HG03469 (cell line): ENCODE measurements around the gene TMTC4.

Experiments
- ATAC-seq: cut with Tn5 transposase; IDR thresholded peaks from one replicate; pipeline ENCODE4 v1.9.1; 2021; ENCODE audit warnings: mild to moderate bottlenecking, moderate library complexity, moderate number of reproducible peaks; ENCODE audit not compliant: unreplicated experiment

Gene TMTC4

GRCh38 chr13:100667894-100668293 lies 6.7 kb downstream of the TMTC4 start:
- ATAC-seq = no peak

DNA sequence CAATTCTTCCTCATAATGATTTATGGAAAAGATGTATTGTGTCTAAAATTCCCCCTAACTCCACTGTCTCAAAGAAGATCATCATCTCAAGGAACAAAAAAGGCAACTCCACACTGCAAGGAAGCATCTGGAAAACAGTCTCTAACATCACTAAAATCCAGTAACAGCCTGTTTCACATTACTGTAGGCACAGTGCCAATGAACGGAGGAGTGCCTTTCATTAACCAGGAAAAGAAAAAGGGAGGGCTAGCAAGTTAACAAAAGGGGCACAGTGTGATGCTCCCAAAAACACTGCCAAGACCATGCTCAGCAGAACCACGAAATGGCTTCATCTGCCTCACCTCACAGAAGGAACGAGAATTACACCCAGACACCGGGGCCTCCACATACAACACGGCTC lies 8.5 kb downstream of the TMTC4 start:
- no peak for ATAC-seq

DNA sequence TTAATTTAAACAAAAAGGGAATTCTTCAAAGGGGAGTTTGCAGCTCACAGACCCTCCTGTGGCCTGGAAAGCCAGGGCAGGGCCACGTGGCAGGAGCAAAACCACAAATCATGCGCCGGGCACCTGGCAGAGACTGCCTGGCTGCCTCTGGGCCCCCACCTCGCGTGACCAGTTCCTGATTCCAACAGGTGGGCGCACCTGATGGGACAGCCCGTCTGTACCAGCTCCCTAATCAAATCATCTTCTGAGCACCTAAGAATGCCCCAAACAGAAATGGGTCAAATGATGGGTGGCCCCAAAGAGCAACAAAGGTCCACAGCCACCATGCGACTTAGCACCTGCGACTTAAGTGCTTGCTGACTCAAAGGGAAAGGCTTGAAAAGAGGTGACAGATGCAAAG lies 9.2 kb downstream of the TMTC4 start:
- ATAC-seq = no peak

GRCh38 chr13:100664171-100664900 lies 10.3 kb downstream of the TMTC4 start:
- no peak for ATAC-seq

DNA sequence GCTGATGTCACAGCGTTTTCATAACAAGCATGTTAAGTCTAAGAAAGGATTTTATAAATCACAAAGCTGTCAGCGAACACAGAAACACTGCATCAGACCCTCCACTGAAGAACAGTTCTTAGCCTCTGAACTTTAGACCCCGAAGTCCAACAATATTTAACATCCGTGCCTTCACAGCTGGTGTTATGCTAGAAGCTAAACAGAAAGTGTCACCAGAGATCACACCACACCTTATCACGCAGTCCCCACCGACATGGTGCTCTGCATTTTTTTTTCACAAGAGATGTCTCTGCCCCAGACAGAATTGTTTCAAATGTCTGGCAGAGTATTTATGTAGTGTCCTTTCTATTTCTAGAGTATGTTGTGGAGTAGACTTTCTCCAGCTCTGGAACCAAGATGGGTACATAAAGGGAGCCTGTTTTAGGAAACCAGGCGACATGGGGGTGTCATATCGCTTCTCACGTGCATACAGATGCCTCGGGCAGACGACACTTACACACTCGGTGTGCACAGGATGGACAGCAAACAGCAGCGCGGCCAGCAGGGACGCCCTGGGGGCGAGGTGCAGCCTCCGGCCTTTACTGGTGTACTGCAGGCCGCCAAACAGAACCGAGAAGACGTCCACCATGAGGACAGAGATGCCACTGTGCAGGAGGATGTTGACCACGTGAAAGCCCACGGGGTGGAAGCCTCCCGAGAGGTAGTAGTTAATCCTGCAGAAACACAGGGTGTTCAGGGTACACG lies 12.0 kb downstream of the TMTC4 start:
- ATAC-seq = no peak

GRCh38 chr13:100660761-100661160 lies 13.8 kb downstream of the TMTC4 start:
- ATAC-seq = no peak

- ATAC-seq = no peak
These were observed 15.0 kb downstream of the TMTC4 start for GRCh38 chr13:100659578-100659977.

- peak; percentile 79 for ATAC-seq
These were observed 16.2 kb downstream of the TMTC4 start for GRCh38 chr13:100658363-100658762.

DNA sequence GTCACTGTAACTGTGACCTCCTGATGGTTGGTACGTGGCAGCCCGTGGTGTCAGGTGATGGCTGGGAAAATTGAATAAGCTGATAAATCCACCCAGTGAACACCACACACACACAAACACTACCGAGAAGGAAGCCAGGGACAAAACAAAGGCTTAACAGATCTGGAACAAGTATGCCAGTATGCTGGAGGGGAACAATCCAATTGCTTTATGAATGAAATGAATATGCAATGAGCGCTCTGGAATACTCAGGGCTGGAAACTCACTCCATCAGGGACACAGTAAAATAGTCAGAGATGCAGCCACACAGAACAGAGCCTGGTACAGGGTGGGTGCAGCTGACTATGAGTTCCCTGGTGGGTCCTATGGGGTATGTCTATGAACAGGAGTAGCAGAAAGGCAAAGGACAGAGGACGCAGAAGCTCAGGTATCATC lies 16.7 kb downstream of the TMTC4 start:
- ATAC-seq = no peak

DNA sequence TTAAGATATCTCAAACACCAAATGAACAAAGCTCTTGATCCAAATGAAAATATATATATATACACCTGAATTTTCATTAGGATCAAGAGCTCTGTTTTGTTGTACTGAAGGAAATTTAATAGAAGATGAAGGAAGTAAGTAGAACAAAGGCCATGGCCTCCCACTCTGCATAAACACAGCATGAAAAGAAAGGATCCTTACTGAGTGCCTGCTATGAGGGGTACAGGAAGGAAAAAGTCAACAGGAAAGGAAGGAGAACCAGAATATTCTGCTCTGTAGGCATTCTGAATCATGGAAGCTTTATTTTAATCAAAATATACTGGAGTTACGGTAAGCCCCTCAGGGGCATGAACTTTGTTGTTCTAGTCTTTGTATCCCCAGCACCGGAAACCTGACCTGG lies 22.1 kb downstream of the TMTC4 start:
- no peak for ATAC-seq

DNA sequence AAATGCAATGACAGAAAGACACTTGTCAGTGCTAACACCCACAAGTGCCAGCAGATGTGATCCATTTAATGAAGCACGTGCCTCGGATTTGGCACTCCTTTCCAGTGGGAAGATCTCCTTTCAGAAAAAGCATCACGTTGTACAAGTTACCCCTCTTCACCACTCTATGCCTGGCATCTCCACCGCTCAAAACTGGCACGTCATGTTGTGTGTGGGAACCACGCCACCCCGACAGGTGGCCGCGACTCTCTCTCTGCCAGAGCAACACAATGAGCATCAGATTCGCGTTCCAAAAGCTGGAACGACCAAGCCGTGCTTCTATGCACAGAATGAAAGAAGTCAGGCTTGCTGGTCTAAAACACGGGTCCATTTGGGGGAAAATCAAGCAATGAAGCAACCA lies 24.3 kb downstream of the TMTC4 start:
- ATAC-seq = no peak

DNA sequence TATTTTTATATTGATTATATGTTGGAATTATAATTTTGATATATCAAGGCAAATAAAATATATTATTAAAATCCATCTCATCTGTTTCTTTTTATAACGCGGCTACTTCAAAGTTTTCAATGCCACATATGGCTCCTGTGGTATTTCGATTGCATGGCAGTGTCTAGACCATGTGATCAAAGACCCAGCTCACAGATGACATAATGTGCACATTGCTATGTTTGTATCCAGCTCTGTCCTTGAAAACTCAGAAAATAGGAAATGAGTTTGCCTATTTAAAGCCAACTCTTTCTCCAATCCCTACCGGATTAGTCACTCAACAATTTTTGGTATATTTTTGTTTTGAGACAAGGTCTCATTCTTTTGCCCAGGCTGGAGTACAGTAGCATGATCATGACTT lies 26.2 kb downstream of the TMTC4 start:
- ATAC-seq = no peak

GRCh38 chr13:100646871-100647270 lies 27.7 kb downstream of the TMTC4 start:
- no peak for ATAC-seq

DNA sequence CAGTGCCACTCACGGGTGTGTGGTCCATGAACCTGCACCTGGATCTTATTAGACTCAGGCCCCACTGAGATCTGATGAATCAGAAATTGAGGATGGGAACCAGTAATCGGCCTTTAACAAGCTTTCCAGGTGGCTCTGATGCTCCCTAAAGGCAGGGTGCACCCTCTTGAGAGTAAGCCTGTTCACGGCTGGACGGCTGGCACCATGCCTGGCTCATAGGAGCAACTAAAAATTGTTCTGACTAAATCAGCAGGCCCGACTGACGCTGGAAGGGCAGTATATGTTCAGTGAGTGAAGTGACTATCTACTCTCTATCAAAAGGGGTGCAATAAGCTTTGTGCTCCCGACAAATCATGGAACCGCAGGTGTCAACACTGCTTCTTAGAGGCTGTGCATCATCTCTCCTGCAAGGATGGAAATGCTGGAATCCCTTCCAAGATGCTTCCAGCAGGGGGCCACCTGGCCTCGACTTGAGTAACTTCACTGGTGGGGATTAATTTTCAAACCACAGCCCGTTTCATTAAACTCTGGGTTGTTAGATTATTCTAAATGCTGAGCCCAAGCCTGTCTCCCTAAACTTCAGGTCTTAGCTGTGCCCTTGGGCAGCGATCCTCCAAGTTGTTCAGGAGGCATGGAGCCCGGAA lies 28.4 kb downstream of the TMTC4 start:
- ATAC-seq = no peak

DNA sequence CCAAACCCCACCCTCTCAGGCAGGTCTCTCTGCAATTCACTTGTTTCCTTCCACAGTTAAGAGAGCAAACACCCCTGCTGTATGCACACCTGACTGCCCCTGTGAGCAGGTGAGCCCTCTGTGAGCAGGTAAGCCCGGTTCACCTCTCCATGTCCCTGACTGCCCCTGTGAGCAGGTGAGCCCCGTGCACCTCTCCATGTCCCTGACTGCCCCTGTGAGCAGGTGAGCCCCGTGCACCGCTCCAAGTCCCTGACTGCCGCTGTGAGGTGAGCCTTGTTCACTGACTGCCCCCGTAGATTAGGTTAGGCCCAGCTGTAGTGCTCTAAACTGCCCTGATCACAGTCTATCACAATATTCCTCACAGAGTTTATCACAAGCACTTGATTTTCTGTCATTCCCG lies 29.2 kb downstream of the TMTC4 start:
- no peak for ATAC-seq

- no peak for ATAC-seq
These were observed 30.2 kb downstream of the TMTC4 start for GRCh38 chr13:100644371-100644770.

DNA sequence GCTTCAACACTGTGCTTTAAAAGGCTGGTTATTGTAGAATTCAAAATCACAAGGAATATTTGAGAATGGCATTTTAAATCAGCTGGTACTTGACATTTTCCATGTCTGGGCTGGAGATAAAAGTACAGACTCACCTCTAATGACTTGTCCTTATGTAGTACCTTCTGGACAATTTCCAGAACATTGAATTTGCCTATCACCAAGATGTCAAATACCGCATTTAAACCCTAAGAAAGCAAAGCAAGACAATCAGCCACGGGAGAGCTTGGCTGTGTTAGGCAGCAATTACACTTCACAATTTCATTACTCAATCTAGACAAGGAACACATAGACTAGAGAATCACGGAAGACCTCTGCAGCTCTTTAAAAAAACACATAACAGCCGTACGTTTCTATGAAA lies 36.8 kb downstream of the TMTC4 start:
- ATAC-seq = no peak

GRCh38 chr13:100637380-100637779 lies 37.2 kb downstream of the TMTC4 start:
- ATAC-seq = no peak

GRCh38 chr13:100636441-100636840 lies 38.2 kb downstream of the TMTC4 start:
- ATAC-seq = no peak

- no peak for ATAC-seq
These were observed 38.6 kb downstream of the TMTC4 start for GRCh38 chr13:100636004-100636403.

GRCh38 chr13:100634696-100635095 lies 39.9 kb downstream of the TMTC4 start:
- ATAC-seq = no peak

DNA sequence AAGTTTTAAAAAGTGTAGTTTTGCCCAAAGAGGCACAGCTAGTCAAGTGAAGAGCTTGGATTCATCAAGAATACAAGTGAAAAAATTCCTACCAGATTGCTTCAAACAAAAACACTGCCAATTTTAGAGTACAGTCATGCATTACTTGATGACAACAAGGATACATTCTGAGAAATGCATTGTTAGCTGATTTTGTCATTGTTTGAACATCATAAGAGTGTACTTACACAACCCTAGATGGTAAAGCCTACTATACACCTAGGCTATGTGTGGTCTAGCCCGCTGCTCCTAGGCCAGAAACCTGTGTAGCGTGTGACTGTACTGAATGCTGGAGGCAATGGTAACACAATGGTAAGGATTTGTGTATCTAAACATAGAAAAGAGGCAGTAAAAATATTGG lies 41.1 kb downstream of the TMTC4 start:
- no peak for ATAC-seq
